Liver (tissue), 9 donors: ENCODE measurements around the gene HLTF. TPM values are rescaled to one million over a fixed set of nuclear protein-coding genes. Genes with fewer than 3 reads are reported as not detected.

ENCODE experiments used
- DNase-seq: peaks from one replicate; pipeline ENCODE4 v3.0.0-alpha.2; 2017; ENCODE audit warnings: low spot score
- H3K27ac ChIP-seq, 2 donors: one replicate each; pipeline ENCODE4 v1.7.0; 2013; ENCODE audit warnings: inconsistent platforms in 2 of 2, low read length in 2 of 2, control low read depth in 1 of 2, low read depth in 1 of 2, mild to moderate bottlenecking in 1 of 2
- H3K27me3 ChIP-seq, 4 donors: one replicate each; pipeline versions ENCODE4 v1.6.1 to v1.7.0; 2013; ENCODE audit warnings: low read length in 3 of 4, inconsistent platforms in 1 of 4, mild to moderate bottlenecking in 1 of 4, moderate library complexity in 1 of 4; ENCODE audit not compliant: control insufficient read depth in 4 of 4, insufficient read depth in 4 of 4
- H3K36me3 ChIP-seq, 4 donors: one replicate each; pipeline versions ENCODE4 v1.6.1 to v1.7.0; 2013; ENCODE audit warnings: low read length in 3 of 4, mild to moderate bottlenecking in 3 of 4, low read depth in 1 of 4, moderate library complexity in 1 of 4; ENCODE audit not compliant: control insufficient read depth in 4 of 4, insufficient read depth in 3 of 4
- H3K4me1 ChIP-seq, 4 donors: one replicate each; pipeline versions ENCODE4 v1.6.1 to v1.7.0; 2013; ENCODE audit warnings: low read length in 3 of 4, mild to moderate bottlenecking in 3 of 4, moderate library complexity in 1 of 4; ENCODE audit not compliant: control insufficient read depth in 4 of 4, insufficient read depth in 4 of 4
- H3K4me3 ChIP-seq, 3 donors: one replicate each; pipeline versions ENCODE4 v1.6.1 to v1.7.0; 2013; ENCODE audit warnings: low read length in 3 of 3, control low read depth in 1 of 3, low read depth in 1 of 3, mild to moderate bottlenecking in 1 of 3
- H3K9ac ChIP-seq, 2 donors: one replicate each; pipeline ENCODE4 v1.7.0; 2013; ENCODE audit warnings: low read length in 2 of 2, mild to moderate bottlenecking in 2 of 2, moderate library complexity in 2 of 2, control low read depth in 1 of 2, low read depth in 1 of 2
- H3K9me3 ChIP-seq, 4 donors: one replicate each; pipeline versions ENCODE4 v1.6.1 to v1.7.0; 2013; ENCODE audit warnings: low read length in 3 of 4; ENCODE audit not compliant: control insufficient read depth in 4 of 4
- EGR1 ChIP-seq, 2 donors: IDR thresholded peaks; 2 replicates each; pipeline ENCODE4 v1.6.1; 2016 to 2018; ENCODE audit warnings: antibody characterized with exemption in 2 of 2, low read depth in 2 of 2
- FOXA1 ChIP-seq: IDR thresholded peaks from 2 replicates; pipeline ENCODE4 v1.6.1; 2016; ENCODE audit warnings: antibody characterized with exemption
- FOXA2 ChIP-seq: IDR thresholded peaks from 2 replicates; pipeline ENCODE4 v1.6.1; 2016; ENCODE audit warnings: antibody characterized with exemption
- GABPA ChIP-seq, 2 donors: IDR thresholded peaks in 1 of 2; conservative IDR thresholded peaks in 1 of 2; 2 replicates each; pipeline ENCODE4 v1.6.1; 2016; ENCODE audit warnings: antibody characterized with exemption in 2 of 2, mild to moderate bottlenecking in 1 of 2, moderate library complexity in 1 of 2
- HNF4A ChIP-seq, 2 donors: conservative IDR thresholded peaks; 2 replicates each; pipeline ENCODE4 v1.6.1; 2016; ENCODE audit warnings: antibody characterized with exemption in 2 of 2, mild to moderate bottlenecking in 2 of 2
- HNF4G ChIP-seq: IDR thresholded peaks from 2 replicates; pipeline ENCODE4 v1.6.1; 2016; ENCODE audit warnings: antibody characterized with exemption
- JUND ChIP-seq, 2 donors: IDR thresholded peaks; 2 replicates each; pipeline ENCODE4 v1.6.1; 2016; ENCODE audit warnings: antibody characterized with exemption in 2 of 2
- NR2F2 ChIP-seq: IDR thresholded peaks from 2 replicates; pipeline ENCODE4 v1.6.1; 2016; ENCODE audit warnings: antibody characterized with exemption
- RAD21 ChIP-seq, 2 donors: IDR thresholded peaks; 2 replicates each; pipeline ENCODE4 v1.6.1; 2016; ENCODE audit warnings: antibody characterized with exemption in 2 of 2, mild to moderate bottlenecking in 2 of 2
- RXRA ChIP-seq, 2 donors: IDR thresholded peaks; 2 replicates each; pipeline ENCODE4 v1.6.1; 2017 to 2018; ENCODE audit warnings: antibody characterized with exemption in 2 of 2, mild to moderate bottlenecking in 1 of 2
- SP1 ChIP-seq: IDR thresholded peaks from 2 replicates; pipeline ENCODE4 v1.6.1; 2018; ENCODE audit warnings: antibody characterized with exemption, mild to moderate bottlenecking
- TAF1 ChIP-seq: conservative IDR thresholded peaks from 2 replicates; pipeline ENCODE4 v1.6.1; 2016; ENCODE audit warnings: antibody characterized with exemption, mild to moderate bottlenecking
- YY1 ChIP-seq: IDR thresholded peaks from 2 replicates; pipeline ENCODE4 v1.6.1; 2016; ENCODE audit warnings: antibody characterized with exemption, mild to moderate bottlenecking
- WGBS: extraction: QIAGEN DNeasy Blood & Tissue Kit; methylation state at CpG from one replicate; pipeline ENCODE4 v1.1.7; 2013; 5-methylcytosine and 5-hydroxymethylcytosine counted together
- polyA plus RNA-seq, 2 donors: library from polyadenylated mRNA; stranded (reverse) in 1 of 2; unstranded in 1 of 2; fragments of 200-250 nt in 1 of 2; fragments of >200 nt in 1 of 2; fragmentation: Nextera tagmentation in 1 of 2; extraction: Ambion mirVana in 1 of 2; gene quantifications; one replicate each; pipeline versions ENCODE4 v1.2.1 to v1.2.3, GENCODE V29; 2013 to 2015
- total RNA-seq, 2 donors: library from RNA; depleted of rRNA; stranded (reverse); fragments of >200 nt; gene quantifications; one replicate each; pipeline ENCODE4 v1.2.3, GENCODE V29; 2014
- TF ChIP-seq, protein P1 (sequence below): fragments of 150-350 bp; IDR thresholded peaks from 2 replicates; pipeline ENCODE4 v1.5.1; 2017; ENCODE audit warnings: improper control_type of control experiment, low read depth, low read length; ENCODE audit not compliant: missing input control
- TF ChIP-seq, protein P2 (sequence below): IDR thresholded peaks from 2 replicates; pipeline ENCODE4 v1.6.1; 2016; ENCODE audit warnings: antibody characterized with exemption
- TF ChIP-seq, protein P3 (sequence below): IDR thresholded peaks from 2 replicates; pipeline ENCODE4 v1.6.1; 2016; ENCODE audit warnings: antibody characterized with exemption
- TF ChIP-seq, protein P4 (sequence below): IDR thresholded peaks from 2 replicates; pipeline ENCODE4 v1.6.1; 2016; ENCODE audit warnings: antibody characterized with exemption, mild to moderate bottlenecking
- TF ChIP-seq, protein P5 (sequence below): IDR thresholded peaks from 2 replicates; pipeline ENCODE4 v1.6.1; 2016; ENCODE audit warnings: antibody characterized with exemption
- donor health status: healthy.
- donor health status: healthy.
- donor health status: healthy.
- donor health status: healthy.
- donor health status: healthy.

Gene HLTF
- total and polyA plus RNA-seq, 4 donors = 4.1 to 31.7 (median 17.0) TPM

DNA sequence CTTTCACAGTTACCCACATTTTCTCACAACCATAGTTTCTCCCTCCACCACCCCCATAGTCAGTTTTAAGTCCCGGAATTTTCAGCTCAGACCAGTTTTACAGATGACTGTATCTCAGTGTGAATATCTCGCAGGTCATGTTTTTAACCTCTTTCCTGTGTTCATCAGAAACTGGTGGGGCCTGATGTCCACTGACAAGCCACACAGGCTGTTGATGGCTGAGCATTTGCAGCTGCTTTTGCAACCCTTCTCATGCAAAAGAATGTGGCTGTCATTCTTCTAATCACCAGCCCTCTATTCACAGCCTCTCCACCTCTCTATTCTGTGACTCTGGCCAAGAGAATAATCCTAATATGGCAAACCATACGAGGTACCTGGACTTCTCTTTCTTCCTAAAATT is 86.5 kb downstream of the HLTF start:
- Histone ChIP-seq H3K9ac (no peak overlapping the region), H3K4me3 (no peak overlapping the region), H3K27me3 (no peaks in the 10 kb centered on the region), H3K36me3 (peaks cover 9 to 22% (median 21%) of the 10 kb centered on the region in 4 donors), H3K9me3 (no peaks in the 10 kb centered on the region), H3K4me1 (peaks cover 0 to 6% (median 1%) of the 10 kb centered on the region in 4 donors), H3K27ac (no peak overlapping the region)
- 85% methylated on average over 3 of the region's 3 CpGs for WGBS
- TF ChIP-seq EGR1 (IDR thresholded peaks at IDR 0.05; ENCODE audit: low read depth in 2 of 2) = no peak
- no peak for TF ChIP-seq RXRA (IDR thresholded peaks at IDR 0.05)
- no peak for TF ChIP-seq JUND (IDR thresholded peaks at IDR 0.05)
- DNase-seq = no peak

DNA sequence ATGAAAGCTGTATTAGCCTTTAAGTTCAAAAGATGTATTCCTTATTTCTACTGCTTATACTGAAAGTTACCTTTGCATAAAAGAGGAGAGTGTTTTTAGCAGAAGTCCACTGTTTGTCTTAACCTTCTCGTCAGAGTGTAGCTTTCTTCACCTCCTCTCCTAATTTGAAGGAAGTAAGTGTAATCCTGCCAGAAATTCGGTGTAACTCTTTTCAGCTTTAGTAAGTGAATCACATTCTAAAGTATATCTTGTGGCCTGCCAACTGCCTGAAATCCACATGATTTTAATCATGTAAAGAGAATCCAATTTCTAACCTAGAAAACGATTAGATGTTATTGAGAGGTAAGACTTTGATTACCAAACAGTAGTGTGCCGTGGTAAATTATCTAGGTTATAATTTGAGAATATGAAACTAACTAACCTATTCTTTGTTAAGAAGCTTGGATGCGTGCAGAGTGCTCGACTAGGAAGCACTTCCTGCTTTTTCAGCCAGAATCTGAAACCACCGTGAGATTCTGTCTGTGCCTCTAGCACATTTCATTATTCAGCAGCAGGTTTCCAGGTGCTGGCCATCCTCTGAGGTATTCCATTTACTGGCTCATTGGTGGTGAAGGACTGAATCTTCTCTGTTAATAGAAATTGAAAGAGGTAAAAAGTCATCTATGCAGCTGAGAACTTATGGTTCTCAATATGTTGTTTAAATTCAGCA is 87.5 kb downstream of the HLTF start:
- DNase-seq = no peak
- Histone ChIP-seq H3K4me1 (no peaks in the 10 kb centered on the region), H3K27me3 (no peaks in the 10 kb centered on the region), H3K9me3 (no peaks in the 10 kb centered on the region), H3K9ac (no peak overlapping the region), H3K4me3 (no peak overlapping the region), H3K27ac (no peak overlapping the region), H3K36me3 (peaks cover 10 to 27% (median 23%) of the 10 kb centered on the region in 4 donors)
- TF ChIP-seq JUND (IDR thresholded peaks at IDR 0.05) (no peak), EGR1 (IDR thresholded peaks at IDR 0.05; ENCODE audit: low read depth in 2 of 2) (no peak), NR2F2 (no peak), RXRA (IDR thresholded peaks at IDR 0.05) (no peak), HNF4G (no peak), RAD21 (IDR thresholded peaks at IDR 0.05) (no peak), SP1 (no peak), GABPA (IDR thresholded peaks at IDR 0.05 in 1 of 2, conservative IDR thresholded peaks at IDR 0.05 in 1 of 2) (no peak), FOXA2 (no peak), TAF1 (no peak), HNF4A (conservative IDR thresholded peaks at IDR 0.05) (no peak), FOXA1 (no peak), YY1 (no peak)
- TF ChIP-seq, protein P1, sequence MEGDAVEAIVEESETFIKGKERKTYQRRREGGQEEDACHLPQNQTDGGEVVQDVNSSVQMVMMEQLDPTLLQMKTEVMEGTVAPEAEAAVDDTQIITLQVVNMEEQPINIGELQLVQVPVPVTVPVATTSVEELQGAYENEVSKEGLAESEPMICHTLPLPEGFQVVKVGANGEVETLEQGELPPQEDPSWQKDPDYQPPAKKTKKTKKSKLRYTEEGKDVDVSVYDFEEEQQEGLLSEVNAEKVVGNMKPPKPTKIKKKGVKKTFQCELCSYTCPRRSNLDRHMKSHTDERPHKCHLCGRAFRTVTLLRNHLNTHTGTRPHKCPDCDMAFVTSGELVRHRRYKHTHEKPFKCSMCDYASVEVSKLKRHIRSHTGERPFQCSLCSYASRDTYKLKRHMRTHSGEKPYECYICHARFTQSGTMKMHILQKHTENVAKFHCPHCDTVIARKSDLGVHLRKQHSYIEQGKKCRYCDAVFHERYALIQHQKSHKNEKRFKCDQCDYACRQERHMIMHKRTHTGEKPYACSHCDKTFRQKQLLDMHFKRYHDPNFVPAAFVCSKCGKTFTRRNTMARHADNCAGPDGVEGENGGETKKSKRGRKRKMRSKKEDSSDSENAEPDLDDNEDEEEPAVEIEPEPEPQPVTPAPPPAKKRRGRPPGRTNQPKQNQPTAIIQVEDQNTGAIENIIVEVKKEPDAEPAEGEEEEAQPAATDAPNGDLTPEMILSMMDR = no peak
- TF ChIP-seq, protein P2, sequence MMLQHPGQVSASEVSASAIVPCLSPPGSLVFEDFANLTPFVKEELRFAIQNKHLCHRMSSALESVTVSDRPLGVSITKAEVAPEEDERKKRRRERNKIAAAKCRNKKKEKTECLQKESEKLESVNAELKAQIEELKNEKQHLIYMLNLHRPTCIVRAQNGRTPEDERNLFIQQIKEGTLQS = no peak
- TF ChIP-seq, protein P3, sequence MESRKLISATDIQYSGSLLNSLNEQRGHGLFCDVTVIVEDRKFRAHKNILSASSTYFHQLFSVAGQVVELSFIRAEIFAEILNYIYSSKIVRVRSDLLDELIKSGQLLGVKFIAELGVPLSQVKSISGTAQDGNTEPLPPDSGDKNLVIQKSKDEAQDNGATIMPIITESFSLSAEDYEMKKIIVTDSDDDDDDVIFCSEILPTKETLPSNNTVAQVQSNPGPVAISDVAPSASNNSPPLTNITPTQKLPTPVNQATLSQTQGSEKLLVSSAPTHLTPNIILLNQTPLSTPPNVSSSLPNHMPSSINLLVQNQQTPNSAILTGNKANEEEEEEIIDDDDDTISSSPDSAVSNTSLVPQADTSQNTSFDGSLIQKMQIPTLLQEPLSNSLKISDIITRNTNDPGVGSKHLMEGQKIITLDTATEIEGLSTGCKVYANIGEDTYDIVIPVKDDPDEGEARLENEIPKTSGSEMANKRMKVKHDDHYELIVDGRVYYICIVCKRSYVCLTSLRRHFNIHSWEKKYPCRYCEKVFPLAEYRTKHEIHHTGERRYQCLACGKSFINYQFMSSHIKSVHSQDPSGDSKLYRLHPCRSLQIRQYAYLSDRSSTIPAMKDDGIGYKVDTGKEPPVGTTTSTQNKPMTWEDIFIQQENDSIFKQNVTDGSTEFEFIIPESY = no peak
- TF ChIP-seq, protein P4, sequence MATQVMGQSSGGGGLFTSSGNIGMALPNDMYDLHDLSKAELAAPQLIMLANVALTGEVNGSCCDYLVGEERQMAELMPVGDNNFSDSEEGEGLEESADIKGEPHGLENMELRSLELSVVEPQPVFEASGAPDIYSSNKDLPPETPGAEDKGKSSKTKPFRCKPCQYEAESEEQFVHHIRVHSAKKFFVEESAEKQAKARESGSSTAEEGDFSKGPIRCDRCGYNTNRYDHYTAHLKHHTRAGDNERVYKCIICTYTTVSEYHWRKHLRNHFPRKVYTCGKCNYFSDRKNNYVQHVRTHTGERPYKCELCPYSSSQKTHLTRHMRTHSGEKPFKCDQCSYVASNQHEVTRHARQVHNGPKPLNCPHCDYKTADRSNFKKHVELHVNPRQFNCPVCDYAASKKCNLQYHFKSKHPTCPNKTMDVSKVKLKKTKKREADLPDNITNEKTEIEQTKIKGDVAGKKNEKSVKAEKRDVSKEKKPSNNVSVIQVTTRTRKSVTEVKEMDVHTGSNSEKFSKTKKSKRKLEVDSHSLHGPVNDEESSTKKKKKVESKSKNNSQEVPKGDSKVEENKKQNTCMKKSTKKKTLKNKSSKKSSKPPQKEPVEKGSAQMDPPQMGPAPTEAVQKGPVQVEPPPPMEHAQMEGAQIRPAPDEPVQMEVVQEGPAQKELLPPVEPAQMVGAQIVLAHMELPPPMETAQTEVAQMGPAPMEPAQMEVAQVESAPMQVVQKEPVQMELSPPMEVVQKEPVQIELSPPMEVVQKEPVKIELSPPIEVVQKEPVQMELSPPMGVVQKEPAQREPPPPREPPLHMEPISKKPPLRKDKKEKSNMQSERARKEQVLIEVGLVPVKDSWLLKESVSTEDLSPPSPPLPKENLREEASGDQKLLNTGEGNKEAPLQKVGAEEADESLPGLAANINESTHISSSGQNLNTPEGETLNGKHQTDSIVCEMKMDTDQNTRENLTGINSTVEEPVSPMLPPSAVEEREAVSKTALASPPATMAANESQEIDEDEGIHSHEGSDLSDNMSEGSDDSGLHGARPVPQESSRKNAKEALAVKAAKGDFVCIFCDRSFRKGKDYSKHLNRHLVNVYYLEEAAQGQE = no peak
- TF ChIP-seq, protein P5, sequence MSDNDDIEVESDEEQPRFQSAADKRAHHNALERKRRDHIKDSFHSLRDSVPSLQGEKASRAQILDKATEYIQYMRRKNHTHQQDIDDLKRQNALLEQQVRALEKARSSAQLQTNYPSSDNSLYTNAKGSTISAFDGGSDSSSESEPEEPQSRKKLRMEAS = no peak
- WGBS = 69% methylated on average over 7 of the region's 7 CpGs
